ENCODE data around the gene TRIO.

Gene TRIO

GRCh38 chr5:14250084-14250695 lies 107.0 kb downstream of the TRIO start:
- no CpG with 5 or more reads among the region's 16 CpGs for WGBS (ENCODE audit: extremely low coverage, insufficient coverage, insufficient read length)
- H4K8ac ChIP-seq (ENCODE audit: low read depth, low read length): no peak overlapping the region
- H3K27me3 ChIP-seq (ENCODE audit: insufficient read depth, low read length): no peaks in the 10 kb centered on the region
- H3K18ac ChIP-seq (ENCODE audit: low read length): no peak overlapping the region
- no peak overlapping the region for H3K14ac ChIP-seq (ENCODE audit: low read length)
- no peaks in the 10 kb centered on the region for H3K79me1 ChIP-seq (ENCODE audit: low read length)
- H2AK5ac ChIP-seq (ENCODE audit: low read length): no peak overlapping the region
- H2AFZ ChIP-seq (ENCODE audit: insufficient read depth, low read length, poor library complexity): no peak overlapping the region
- no peaks in the 10 kb centered on the region for H3K36me3 ChIP-seq (ENCODE audit: control insufficient read depth in 1 of 2, insufficient read depth in 2 of 2, low read length in 2 of 2)
- peak overlapping the region; percentile 18 for H3K4ac ChIP-seq (ENCODE audit: low read depth, low read length)
- H3K27ac ChIP-seq (ENCODE audit: low read depth, low read length): no peak overlapping the region
- peaks cover 26% of the 10 kb centered on the region for H3K79me2 ChIP-seq (ENCODE audit: control insufficient read depth, insufficient read depth, low read length, poor library complexity)
- no peak overlapping the region for H4K12ac ChIP-seq (ENCODE audit: low read depth, low read length)
- no peaks in the 10 kb centered on the region for H3K9me3 ChIP-seq (ENCODE audit: insufficient read depth, low read depth, low read length)
- no peak overlapping the region for H2BK12ac ChIP-seq (ENCODE audit: low read length)
- no peak overlapping the region for H3K4me3 ChIP-seq (ENCODE audit: low read depth, low read length)
- DNase-seq: peak; percentile 89 to 92
- no peak overlapping the region for H3K4me2 ChIP-seq (ENCODE audit: low read length)
- H4K91ac ChIP-seq (ENCODE audit: low read depth, low read length): no peak overlapping the region
- no peak overlapping the region for H3K23ac ChIP-seq (ENCODE audit: low read length)
- H2BK5ac ChIP-seq (ENCODE audit: low read depth, low read length, poor library complexity): no peak overlapping the region
- H3K9ac ChIP-seq (ENCODE audit: low read length): no peak overlapping the region
- peaks cover 9 to 22% of the 10 kb centered on the region in 2 experiments for H3K4me1 ChIP-seq (ENCODE audit: control insufficient read depth in 1 of 2, insufficient read depth in 2 of 2, low read length in 2 of 2)
- no peak overlapping the region for H2BK120ac ChIP-seq (ENCODE audit: insufficient read depth, low read length, poor library complexity)

GRCh38 chr5:14250748-14251701 lies 107.9 kb downstream of the TRIO start:
- Histone ChIP-seq H3K4me1 (ENCODE audit: control insufficient read depth in 1 of 2, insufficient read depth in 2 of 2, low read length in 2 of 2) (peaks cover 6 to 19% of the 10 kb centered on the region in 2 experiments), H3K23ac (ENCODE audit: low read length) (no peak overlapping the region), H2BK12ac (ENCODE audit: low read length) (no peak overlapping the region), H3K27me3 (ENCODE audit: insufficient read depth, low read length) (no peaks in the 10 kb centered on the region), H3K79me1 (ENCODE audit: low read length) (no peaks in the 10 kb centered on the region), H4K8ac (ENCODE audit: low read depth, low read length) (no peak overlapping the region), H3K18ac (ENCODE audit: low read length) (no peak overlapping the region), H3K9ac (ENCODE audit: low read length) (no peak overlapping the region), H4K91ac (ENCODE audit: low read depth, low read length) (no peak overlapping the region), H3K79me2 (ENCODE audit: control insufficient read depth, insufficient read depth, low read length, poor library complexity) (peaks cover 23% of the 10 kb centered on the region), H4K12ac (ENCODE audit: low read depth, low read length) (no peak overlapping the region), H3K36me3 (ENCODE audit: control insufficient read depth in 1 of 2, insufficient read depth in 2 of 2, low read length in 2 of 2) (no peaks in the 10 kb centered on the region), H3K14ac (ENCODE audit: low read length) (no peak overlapping the region), H2BK120ac (ENCODE audit: insufficient read depth, low read length, poor library complexity) (no peak overlapping the region), H3K4me3 (ENCODE audit: low read depth, low read length) (no peak overlapping the region), H2AK5ac (ENCODE audit: low read length) (no peak overlapping the region), H2BK5ac (ENCODE audit: low read depth, low read length, poor library complexity) (no peak overlapping the region), H3K27ac (ENCODE audit: low read depth, low read length) (no peak overlapping the region), H3K4me2 (ENCODE audit: low read length) (no peak overlapping the region), H3K9me3 (ENCODE audit: insufficient read depth, low read depth, low read length) (no peaks in the 10 kb centered on the region), H2AFZ (ENCODE audit: insufficient read depth, low read length, poor library complexity) (no peak overlapping the region), H3K4ac (ENCODE audit: low read depth, low read length) (peak overlapping the region; percentile 18)
- no peak for DNase-seq
- no CpG with 5 or more reads among the region's 11 CpGs for WGBS (ENCODE audit: extremely low coverage, insufficient coverage, insufficient read length)

- H4K12ac ChIP-seq (ENCODE audit: low read depth, low read length): no peak overlapping the region
- no peak overlapping the region for H2AFZ ChIP-seq (ENCODE audit: insufficient read depth, low read length, poor library complexity)
- no peak overlapping the region for H3K4me2 ChIP-seq (ENCODE audit: low read length)
Measured at GRCh38 chr5:14251733-14252132, 108.6 kb downstream of the TRIO start.

GRCh38 chr5:14252793-14253192 lies 109.7 kb downstream of the TRIO start:
- no peak overlapping the region for H2BK120ac ChIP-seq (ENCODE audit: insufficient read depth, low read length, poor library complexity)
- H3K27me3 ChIP-seq (ENCODE audit: insufficient read depth, low read length): no peaks in the 10 kb centered on the region
- no peak overlapping the region for H2AK5ac ChIP-seq (ENCODE audit: low read length)
- H3K4me1 ChIP-seq (ENCODE audit: control insufficient read depth in 1 of 2, insufficient read depth in 2 of 2, low read length in 2 of 2): peaks cover 8 to 18% of the 10 kb centered on the region in 2 experiments
- peak overlapping the region; percentile 93 for H3K4ac ChIP-seq (ENCODE audit: low read depth, low read length)
- H3K79me2 ChIP-seq (ENCODE audit: control insufficient read depth, insufficient read depth, low read length, poor library complexity): peaks cover 29% of the 10 kb centered on the region
- no peak for DNase-seq
- no peak overlapping the region for H3K9ac ChIP-seq (ENCODE audit: low read length)
- no CpG with 5 or more reads among the region's 4 CpGs for WGBS (ENCODE audit: extremely low coverage, insufficient coverage, insufficient read length)
- H3K79me1 ChIP-seq (ENCODE audit: low read length): no peaks in the 10 kb centered on the region
- H4K12ac ChIP-seq (ENCODE audit: low read depth, low read length): no peak overlapping the region
- H3K23ac ChIP-seq (ENCODE audit: low read length): no peak overlapping the region
- H4K91ac ChIP-seq (ENCODE audit: low read depth, low read length): no peak overlapping the region
- H3K4me3 ChIP-seq (ENCODE audit: low read depth, low read length): no peak overlapping the region
- no peak overlapping the region for H3K27ac ChIP-seq (ENCODE audit: low read depth, low read length)
- H2BK12ac ChIP-seq (ENCODE audit: low read length): no peak overlapping the region
- H3K9me3 ChIP-seq (ENCODE audit: insufficient read depth, low read depth, low read length): no peaks in the 10 kb centered on the region
- H3K36me3 ChIP-seq (ENCODE audit: control insufficient read depth in 1 of 2, insufficient read depth in 2 of 2, low read length in 2 of 2): no peaks in the 10 kb centered on the region
- H3K18ac ChIP-seq (ENCODE audit: low read length): peak overlapping the region; percentile 54
- H2BK5ac ChIP-seq (ENCODE audit: low read depth, low read length, poor library complexity): no peak overlapping the region
- H3K14ac ChIP-seq (ENCODE audit: low read length): no peak overlapping the region
- no peak overlapping the region for H4K8ac ChIP-seq (ENCODE audit: low read depth, low read length)
- H3K4me2 ChIP-seq (ENCODE audit: low read length): no peak overlapping the region
- H2AFZ ChIP-seq (ENCODE audit: insufficient read depth, low read length, poor library complexity): no peak overlapping the region

More at GRCh38 chr5:14251733-14252132, 108.6 kb downstream of the TRIO start:
- DNase-seq: no peak
- Histone ChIP-seq H2AK5ac (ENCODE audit: low read length) (no peak overlapping the region), H3K23ac (ENCODE audit: low read length) (no peak overlapping the region), H3K18ac (ENCODE audit: low read length) (no peak overlapping the region), H3K14ac (ENCODE audit: low read length) (no peak overlapping the region), H3K4ac (ENCODE audit: low read depth, low read length) (peak overlapping the region; percentile 1), H2BK5ac (ENCODE audit: low read depth, low read length, poor library complexity) (no peak overlapping the region), H3K9me3 (ENCODE audit: insufficient read depth, low read depth, low read length) (no peaks in the 10 kb centered on the region), H2BK12ac (ENCODE audit: low read length) (no peak overlapping the region), H2BK120ac (ENCODE audit: insufficient read depth, low read length, poor library complexity) (no peak overlapping the region), H3K9ac (ENCODE audit: low read length) (no peak overlapping the region), H3K79me2 (ENCODE audit: control insufficient read depth, insufficient read depth, low read length, poor library complexity) (peaks cover 26% of the 10 kb centered on the region), H3K4me1 (ENCODE audit: control insufficient read depth in 1 of 2, insufficient read depth in 2 of 2, low read length in 2 of 2) (peaks cover 3 to 15% of the 10 kb centered on the region in 2 experiments), H3K36me3 (ENCODE audit: control insufficient read depth in 1 of 2, insufficient read depth in 2 of 2, low read length in 2 of 2) (no peaks in the 10 kb centered on the region), H4K8ac (ENCODE audit: low read depth, low read length) (no peak overlapping the region), H3K27me3 (ENCODE audit: insufficient read depth, low read length) (no peaks in the 10 kb centered on the region), H3K4me3 (ENCODE audit: low read depth, low read length) (no peak overlapping the region), H3K27ac (ENCODE audit: low read depth, low read length) (no peak overlapping the region), H4K91ac (ENCODE audit: low read depth, low read length) (no peak overlapping the region), H3K79me1 (ENCODE audit: low read length) (no peaks in the 10 kb centered on the region)

Data from trophoblast cell (in vitro differentiated cells and primary cell).